B cell (primary cell): ENCODE measurements around the gene SLC6A20. TPM values are rescaled to one million over a fixed set of nuclear protein-coding genes. Genes with fewer than 3 reads are reported as not detected.

Experiments used
- ATAC-seq: fragments of 200-7000 bp; cut with Tn5 transposase; one replicate; pipeline ENCODE4 v1.10.0; 2021; ENCODE audit warnings: low read depth, mild to moderate bottlenecking, moderate number of reproducible peaks, moderate library complexity
- CTCF ChIA-PET: fragments of 350-600 bp; sonication (Branson Sonifier 250); formaldehyde crosslinking; loops from one replicate; lab custom pipeline; 2021; ENCODE audit warnings: antibody characterized with exemption, inconsistent platforms; lab: Charles Lee
- POLR2A ChIA-PET: fragments of 350-600 bp; sonication (Branson Sonifier 250); formaldehyde crosslinking; loops from one replicate; lab custom pipeline; 2021; ENCODE audit warnings: antibody characterized with exemption; lab: Charles Lee
- DNase-seq: peaks from one replicate; pipeline ENCODE4 v3.0.0; 2013
- H2AFZ ChIP-seq: 2 replicates; pipeline ENCODE4 v1.6.1; 2012; ENCODE audit warnings: mild to moderate bottlenecking, low read depth, low read length; ENCODE audit not compliant: insufficient read depth, poor library complexity, severe bottlenecking
- H3K27ac ChIP-seq, 2 donors: 1 replicate in 1 of 2; 2 replicates in 1 of 2; pipeline ENCODE4 v1.5.1; 2012 to 2013; ENCODE audit warnings: low read length in 2 of 2, mild to moderate bottlenecking in 2 of 2, moderate library complexity in 1 of 2
- H3K27me3 ChIP-seq, 4 experiments: fragments of 200-600 bp in 1 of 4; sonication (generic) in 1 of 4; replicated peaks in 1 of 4; 1 replicate in 2 of 4; 2 replicates in 2 of 4; pipeline versions ENCODE4 v1.6.1 to v1.7.0; 2013 to 2016; ENCODE audit warnings: low read length in 3 of 4, mild to moderate bottlenecking in 2 of 4, mixed read lengths in 1 of 4, moderate library complexity in 1 of 4; ENCODE audit not compliant: insufficient read depth in 4 of 4, control insufficient read depth in 3 of 4; ENCODE audit errors: control extremely low read depth in 1 of 4
- H3K36me3 ChIP-seq, 2 experiments: replicated peaks in 1 of 2; 1 replicate in 1 of 2; 2 replicates in 1 of 2; pipeline versions ENCODE4 v1.6.1 to v1.7.1; 2013; ENCODE audit warnings: low read length in 1 of 2; ENCODE audit not compliant: insufficient read depth in 2 of 2, control insufficient read depth in 1 of 2; ENCODE audit errors: control extremely low read depth in 1 of 2, extremely low read depth in 1 of 2
- H3K4me1 ChIP-seq, 2 donors: fragments of 200-600 bp in 1 of 2; sonication (generic) in 1 of 2; 1 replicate in 1 of 2; 2 replicates in 1 of 2; pipeline versions ENCODE4 v1.5.1 to v1.6.1; 2013 to 2017; ENCODE audit warnings: low read length in 2 of 2; ENCODE audit not compliant: control insufficient read depth in 2 of 2, insufficient read depth in 2 of 2
- H3K4me2 ChIP-seq: replicated peaks from 2 replicates; pipeline ENCODE3; 2012; ENCODE audit warnings: mild to moderate bottlenecking, low read depth, low read length; ENCODE audit not compliant: poor library complexity, severe bottlenecking
- H3K4me3 ChIP-seq, 5 experiments: fragments of 200-600 bp in 1 of 5; sonication (generic) in 1 of 5; 1 replicate in 3 of 5; 2 replicates in 2 of 5; pipeline versions ENCODE4 v1.5.1 to v1.7.0; 2011 to 2016; ENCODE audit warnings: low read length in 4 of 5, mild to moderate bottlenecking in 4 of 5, low read depth in 2 of 5, control low read depth in 1 of 5, moderate library complexity in 1 of 5; ENCODE audit not compliant: insufficient read depth in 1 of 5; ENCODE audit errors: control extremely low read depth in 1 of 5, extremely low read depth in 1 of 5
- H3K79me2 ChIP-seq: fragments of 200-600 bp; sonication (generic); one replicate; pipeline ENCODE4 v1.6.0; 2016; ENCODE audit warnings: low read length; ENCODE audit not compliant: control insufficient read depth, insufficient read depth
- H3K9ac ChIP-seq: fragments of 200-600 bp; sonication (generic); 2 replicates; pipeline ENCODE4 v1.6.1; 2017; ENCODE audit warnings: mild to moderate bottlenecking, low read length, moderate library complexity
- H3K9me3 ChIP-seq, 3 donors: one replicate each; pipeline versions ENCODE4 v1.6.1 to v1.7.1; 2013; ENCODE audit warnings: low read length in 2 of 3; ENCODE audit not compliant: control insufficient read depth in 2 of 3, insufficient read depth in 1 of 3; ENCODE audit errors: control extremely low read depth in 1 of 3
- H4K20me1 ChIP-seq: 2 replicates; pipeline ENCODE4 v1.6.0; 2012; ENCODE audit warnings: mild to moderate bottlenecking, low read length; ENCODE audit not compliant: insufficient read depth, control insufficient read depth, poor library complexity, severe bottlenecking
- H3K27ac Mint-ChIP-seq: one replicate; pipeline ENCODE4 v1.8.0; 2021; ENCODE audit warnings: mixed read lengths
- H3K27me3 Mint-ChIP-seq: one replicate; pipeline ENCODE4 v1.8.0; 2021; ENCODE audit warnings: mixed read lengths
- H3K4me1 Mint-ChIP-seq: one replicate; pipeline ENCODE4 v1.8.0; 2021; ENCODE audit warnings: mixed read lengths
- H3K4me3 Mint-ChIP-seq: one replicate; pipeline ENCODE4 v1.8.0; 2021; ENCODE audit warnings: mixed read lengths
- H3K9me3 Mint-ChIP-seq: one replicate; pipeline ENCODE4 v1.8.0; 2022; ENCODE audit warnings: mixed read lengths; ENCODE audit not compliant: insufficient read depth
- EZH2 ChIP-seq: IDR thresholded peaks from 2 replicates; pipeline ENCODE4 v1.6.1; 2012; ENCODE audit warnings: borderline replicate concordance, low read depth, mild to moderate bottlenecking, moderate library complexity, low read length; ENCODE audit not compliant: insufficient read depth, poor library complexity, severe bottlenecking
- WGBS: methylation state at CpG from one replicate; pipeline ENCODE4 v1.1.5; 2013; ENCODE audit warnings: missing lambda C conversion rate; ENCODE audit not compliant: insufficient coverage; 5-methylcytosine and 5-hydroxymethylcytosine counted together
- intact Hi-C: fragments of 100-400 bp; cut with micrococcal nuclease; formaldehyde crosslinking; loops from one replicate; pipeline ENCODE4 v1.10.0; 2022
- polyA plus RNA-seq: library from polyadenylated mRNA; depleted of rRNA; stranded (reverse); fragments of >200 nt; gene quantifications from 2 replicates; pipeline ENCODE4 v1.2.3, GENCODE V29; 2012
- total RNA-seq, 2 donors: library from RNA; stranded (reverse); fragments of 120-200 nt in 1 of 2; gene quantifications; 1 replicate in 1 of 2; 2 replicates in 1 of 2; pipeline versions ENCODE4 v1.2.3 to v1.2.4, GENCODE V29; 2013 to 2022
- TF ChIP-seq, protein P1 (sequence below): fragments of 200-600 bp; IDR thresholded peaks from one replicate; pipeline ENCODE4 v1.8.0; 2022; ENCODE audit warnings: antibody characterized with exemption, mild to moderate bottlenecking

SLC6A20 gene
- total and polyA plus RNA-seq, 2 donors (not counting 1 experiment from before 2014, with no cell fraction given), result 0.32 TPM; not detected in 1

- H2AFZ ChIP-seq, result no peak overlapping the region
- ATAC-seq, result no peak
- peaks cover 16% of the 10 kb centered on the region in 2 donors for H3K4me1 ChIP-seq
- H4K20me1 ChIP-seq, result no peaks in the 10 kb centered on the region
- ChIA-PET CTCF (no interaction called here), POLR2A (no interaction called here)
- no peaks in the 10 kb centered on the region for H3K79me2 ChIP-seq
- Mint-ChIP-seq H3K9me3 (no peaks in the 10 kb centered on the region), H3K4me1 (peaks cover 24% of the 10 kb centered on the region), H3K27ac (peak overlapping the region; percentile 7), H3K4me3 (no peak overlapping the region), H3K27me3 (no peaks in the 10 kb centered on the region)
- no peak overlapping the region for H3K4me2 ChIP-seq
- 100% methylated on average over 1 of the region's 2 CpGs for WGBS
- DNase-seq, result no peak
- H3K27ac ChIP-seq, result no peak overlapping the region
- intact Hi-C loops, result no loop called here
- H3K4me3 ChIP-seq, result no peak overlapping the region
- no peaks in the 10 kb centered on the region for H3K9me3 ChIP-seq
- TF ChIP-seq, protein P1, sequence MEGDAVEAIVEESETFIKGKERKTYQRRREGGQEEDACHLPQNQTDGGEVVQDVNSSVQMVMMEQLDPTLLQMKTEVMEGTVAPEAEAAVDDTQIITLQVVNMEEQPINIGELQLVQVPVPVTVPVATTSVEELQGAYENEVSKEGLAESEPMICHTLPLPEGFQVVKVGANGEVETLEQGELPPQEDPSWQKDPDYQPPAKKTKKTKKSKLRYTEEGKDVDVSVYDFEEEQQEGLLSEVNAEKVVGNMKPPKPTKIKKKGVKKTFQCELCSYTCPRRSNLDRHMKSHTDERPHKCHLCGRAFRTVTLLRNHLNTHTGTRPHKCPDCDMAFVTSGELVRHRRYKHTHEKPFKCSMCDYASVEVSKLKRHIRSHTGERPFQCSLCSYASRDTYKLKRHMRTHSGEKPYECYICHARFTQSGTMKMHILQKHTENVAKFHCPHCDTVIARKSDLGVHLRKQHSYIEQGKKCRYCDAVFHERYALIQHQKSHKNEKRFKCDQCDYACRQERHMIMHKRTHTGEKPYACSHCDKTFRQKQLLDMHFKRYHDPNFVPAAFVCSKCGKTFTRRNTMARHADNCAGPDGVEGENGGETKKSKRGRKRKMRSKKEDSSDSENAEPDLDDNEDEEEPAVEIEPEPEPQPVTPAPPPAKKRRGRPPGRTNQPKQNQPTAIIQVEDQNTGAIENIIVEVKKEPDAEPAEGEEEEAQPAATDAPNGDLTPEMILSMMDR, result no peak
- TF ChIP-seq EZH2, result no peak
- no peak overlapping the region for H3K9ac ChIP-seq
- H3K36me3 ChIP-seq, result peaks cover 14 to 72% of the 10 kb centered on the region in 2 experiments
- H3K27me3 ChIP-seq, result no peaks in the 10 kb centered on the region
These were observed 56.3 kb downstream of the SLC6A20 start for GRCh38 chr3:45739991-45740390.

- Histone ChIP-seq H3K4me3 (no peak overlapping the region), H4K20me1 (no peaks in the 10 kb centered on the region), H3K36me3 (peaks cover 24 to 81% of the 10 kb centered on the region in 2 experiments), H3K27ac (no peak overlapping the region), H2AFZ (no peak overlapping the region), H3K79me2 (no peaks in the 10 kb centered on the region), H3K27me3 (no peaks in the 10 kb centered on the region), H3K4me2 (no peak overlapping the region), H3K9me3 (no peaks in the 10 kb centered on the region), H3K9ac (no peak overlapping the region), H3K4me1 (peaks cover 14% of the 10 kb centered on the region in 2 donors)
- intact Hi-C loops, result no loop called here
- Mint-ChIP-seq H3K27ac (no peak overlapping the region), H3K27me3 (no peaks in the 10 kb centered on the region), H3K4me1 (peaks cover 21% of the 10 kb centered on the region), H3K4me3 (no peak overlapping the region), H3K9me3 (no peaks in the 10 kb centered on the region)
- DNase-seq, result no peak
- 100% methylated on average over 1 of the region's 2 CpGs for WGBS
- no peak for ATAC-seq
- TF ChIP-seq, protein P1, result no peak
- no peak for TF ChIP-seq EZH2
- CTCF ChIA-PET, result no interaction called here
- POLR2A ChIA-PET, result no interaction called here
These were observed 59.1 kb downstream of the SLC6A20 start for GRCh38 chr3:45737234-45737633.
